HG03025 (cell line): ENCODE measurements around the gene SLC12A1.

Experiments
- ATAC-seq: cut with Tn5 transposase; IDR thresholded peaks from one replicate; pipeline ENCODE4 v1.9.1; 2021; ENCODE audit warnings: mild to moderate bottlenecking, moderate library complexity; ENCODE audit not compliant: unreplicated experiment, low FRiP score

The SLC12A1 gene

DNA sequence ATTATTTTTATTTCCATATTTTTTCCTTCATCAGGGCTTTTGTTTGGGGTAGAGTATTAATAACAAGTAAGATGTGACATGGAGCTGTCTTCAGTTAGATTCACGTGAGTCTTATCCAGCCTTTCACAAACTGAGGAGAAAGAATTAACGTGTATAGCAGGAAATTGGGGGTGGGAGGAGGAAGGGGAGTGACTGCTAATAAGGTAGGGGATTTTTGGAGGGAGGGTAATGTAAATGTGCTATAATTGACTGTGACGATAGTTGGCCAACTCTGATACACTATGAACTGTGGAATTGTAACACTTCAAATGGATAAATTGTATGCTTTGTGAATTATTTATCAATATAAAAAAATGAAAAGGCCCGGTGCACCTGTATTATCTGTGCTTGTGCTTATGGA, 134.0 kb downstream of the SLC12A1 start:
- no peak for ATAC-seq

DNA sequence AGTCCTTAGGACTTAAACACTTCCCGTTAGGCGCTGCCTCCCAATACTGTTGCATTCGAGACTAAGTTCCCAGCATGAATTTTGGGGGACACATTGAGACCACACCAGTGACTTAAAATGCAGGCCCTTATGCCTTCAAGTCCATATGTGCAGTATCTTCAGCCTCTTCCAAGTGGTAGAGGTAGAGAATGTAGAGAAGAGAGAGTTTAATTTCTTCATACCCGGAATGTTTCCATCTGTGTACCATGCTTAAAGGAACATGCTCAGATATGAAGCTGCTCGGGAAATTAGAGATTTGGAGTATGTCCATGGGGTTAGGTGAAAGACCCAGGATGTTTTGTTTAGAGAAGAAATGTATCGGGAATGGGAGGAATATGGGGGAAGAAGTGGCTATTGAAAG, 137.8 kb downstream of the SLC12A1 start:
- no peak for ATAC-seq

DNA sequence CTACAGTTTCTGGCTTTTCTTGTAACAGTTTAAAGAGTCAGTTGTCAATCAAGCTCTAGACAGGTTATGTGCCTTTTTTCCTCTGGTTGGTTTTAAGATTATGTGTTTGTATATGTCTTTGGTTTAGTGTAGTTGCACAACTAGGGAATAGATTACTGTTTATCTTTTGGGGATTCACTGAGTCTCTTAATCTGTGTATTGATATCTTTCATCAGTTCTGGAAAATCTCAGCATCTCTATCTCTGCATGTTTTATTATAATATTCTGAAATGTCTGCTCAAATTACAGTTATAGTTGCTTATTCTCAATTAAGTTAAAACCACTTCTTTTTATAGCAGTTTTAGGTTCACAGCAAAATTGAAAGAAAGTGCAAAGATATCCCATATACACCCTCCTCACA, 139.4 kb downstream of the SLC12A1 start:
- ATAC-seq, result no peak

DNA sequence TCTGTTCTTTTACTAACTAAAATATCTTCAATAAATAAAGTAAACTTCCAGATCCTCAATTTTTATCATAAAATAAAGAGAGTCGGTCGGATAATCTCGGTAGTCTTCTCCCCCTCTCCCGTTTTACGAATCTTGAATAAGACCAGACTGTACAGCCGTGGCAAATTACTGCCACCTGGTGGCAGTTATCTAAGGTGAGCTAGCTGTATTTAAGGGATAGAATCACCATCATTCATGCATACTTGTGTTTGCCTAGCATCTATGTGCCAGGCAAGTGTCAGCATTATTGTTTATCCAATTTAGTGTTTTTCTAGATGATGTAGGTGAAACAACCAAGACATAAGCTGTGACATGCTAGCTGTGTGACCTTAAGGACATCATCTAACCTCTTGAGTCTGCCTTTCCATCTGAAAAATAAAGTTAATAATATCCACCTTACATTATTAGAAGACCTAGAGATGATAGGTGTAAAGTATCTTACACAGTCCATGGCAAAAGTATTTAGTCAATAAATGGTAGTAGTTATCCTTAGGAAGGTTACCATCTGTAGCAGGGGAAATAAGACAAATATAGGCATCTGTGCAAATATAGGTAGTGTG, 146.5 kb downstream of the SLC12A1 start:
- ATAC-seq, result no peak
